Measurements from ENCODE around the gene ARHGAP26.

ARHGAP26 gene, protein sequence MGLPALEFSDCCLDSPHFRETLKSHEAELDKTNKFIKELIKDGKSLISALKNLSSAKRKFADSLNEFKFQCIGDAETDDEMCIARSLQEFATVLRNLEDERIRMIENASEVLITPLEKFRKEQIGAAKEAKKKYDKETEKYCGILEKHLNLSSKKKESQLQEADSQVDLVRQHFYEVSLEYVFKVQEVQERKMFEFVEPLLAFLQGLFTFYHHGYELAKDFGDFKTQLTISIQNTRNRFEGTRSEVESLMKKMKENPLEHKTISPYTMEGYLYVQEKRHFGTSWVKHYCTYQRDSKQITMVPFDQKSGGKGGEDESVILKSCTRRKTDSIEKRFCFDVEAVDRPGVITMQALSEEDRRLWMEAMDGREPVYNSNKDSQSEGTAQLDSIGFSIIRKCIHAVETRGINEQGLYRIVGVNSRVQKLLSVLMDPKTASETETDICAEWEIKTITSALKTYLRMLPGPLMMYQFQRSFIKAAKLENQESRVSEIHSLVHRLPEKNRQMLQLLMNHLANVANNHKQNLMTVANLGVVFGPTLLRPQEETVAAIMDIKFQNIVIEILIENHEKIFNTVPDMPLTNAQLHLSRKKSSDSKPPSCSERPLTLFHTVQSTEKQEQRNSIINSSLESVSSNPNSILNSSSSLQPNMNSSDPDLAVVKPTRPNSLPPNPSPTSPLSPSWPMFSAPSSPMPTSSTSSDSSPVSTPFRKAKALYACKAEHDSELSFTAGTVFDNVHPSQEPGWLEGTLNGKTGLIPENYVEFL

DNA sequence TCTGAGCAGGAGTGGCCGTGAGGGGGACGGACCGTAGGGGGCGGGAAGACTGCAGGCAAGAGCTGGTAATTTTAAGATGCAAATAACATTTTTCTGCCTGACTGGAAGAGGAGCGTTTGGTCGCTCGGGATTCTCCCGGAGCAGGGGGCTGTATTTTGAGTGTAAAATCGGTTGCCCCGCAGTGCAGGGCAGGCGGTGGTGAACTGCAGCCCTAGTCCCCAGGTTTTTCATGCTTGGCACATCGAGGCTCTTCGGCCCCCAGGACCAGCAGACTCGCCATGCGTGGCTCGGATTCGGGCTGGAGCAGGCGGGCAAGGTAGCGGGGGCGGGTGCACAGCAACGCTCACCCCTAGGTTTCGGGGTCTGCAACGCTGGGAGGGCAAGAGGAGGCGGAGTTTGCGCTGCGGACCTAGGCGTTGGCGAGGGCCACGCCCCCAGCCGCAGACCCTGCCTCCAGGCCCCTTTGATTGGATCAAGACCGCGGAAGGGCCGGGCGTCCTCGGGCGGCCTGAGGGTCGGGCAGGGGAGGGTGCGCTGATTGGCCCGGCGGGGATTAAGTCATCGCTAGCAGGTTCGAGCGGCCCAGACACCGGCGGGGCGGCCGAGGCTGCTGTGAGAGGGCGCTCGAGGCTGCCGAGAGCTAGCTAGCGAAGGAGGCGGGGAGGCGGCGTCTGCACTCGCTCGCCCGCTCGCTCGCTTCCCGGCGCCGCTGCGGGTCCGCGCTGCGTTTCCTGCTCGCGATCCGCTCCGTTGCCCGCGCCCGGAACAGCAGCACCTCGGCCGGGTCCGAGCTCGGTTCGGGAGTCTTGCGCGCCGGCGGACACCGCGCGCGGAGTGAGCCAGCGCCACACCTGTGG is at the start of gene ARHGAP26:
Gene ARHGAP26 (plus strand): TSS at position 585 of the 857 bp plus-strand sequence. CDS start 385 bp downstream, outside the sequence.
- peak; percentile 85 to 87 for DNase-seq (ENCODE audit: low read depth in 2 of 2)

DNA sequence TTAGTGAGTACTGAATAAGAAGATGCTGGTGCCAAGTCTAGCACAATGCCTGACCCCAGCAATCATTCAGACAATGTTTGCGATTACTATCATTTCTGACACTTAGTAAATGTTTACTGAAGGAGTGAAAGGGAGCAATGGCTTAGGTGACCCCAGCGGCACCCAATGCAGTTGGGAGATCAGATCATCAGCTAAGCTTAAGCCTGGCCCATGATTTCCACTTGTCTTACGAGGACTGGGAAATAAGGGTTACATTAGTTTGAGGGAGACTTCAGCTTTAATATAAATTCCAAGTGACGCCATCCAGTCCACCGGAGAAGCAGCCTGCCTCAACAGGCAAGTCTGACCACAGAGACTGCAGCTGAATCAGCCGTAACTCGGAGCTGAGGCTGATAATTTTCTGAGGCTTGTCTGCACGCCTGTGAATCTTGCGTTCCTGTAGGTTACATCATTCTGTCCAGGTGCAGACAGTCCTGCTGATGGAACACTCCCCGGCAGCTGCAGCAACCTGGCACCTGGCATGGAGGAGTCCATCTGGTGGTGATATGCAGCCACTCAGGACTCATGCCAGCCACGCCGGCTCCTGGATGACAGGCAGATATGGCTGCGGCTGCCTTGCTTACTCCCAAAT is 49.4 kb upstream of the ARHGAP26 start:
- DNase-seq (ENCODE audit: low read depth in 2 of 2), result no peak

GRCh38 chr5:142722146-142722545 is 48.0 kb upstream of the ARHGAP26 start:
- no peak for DNase-seq (ENCODE audit: low read depth in 2 of 2)

DNA sequence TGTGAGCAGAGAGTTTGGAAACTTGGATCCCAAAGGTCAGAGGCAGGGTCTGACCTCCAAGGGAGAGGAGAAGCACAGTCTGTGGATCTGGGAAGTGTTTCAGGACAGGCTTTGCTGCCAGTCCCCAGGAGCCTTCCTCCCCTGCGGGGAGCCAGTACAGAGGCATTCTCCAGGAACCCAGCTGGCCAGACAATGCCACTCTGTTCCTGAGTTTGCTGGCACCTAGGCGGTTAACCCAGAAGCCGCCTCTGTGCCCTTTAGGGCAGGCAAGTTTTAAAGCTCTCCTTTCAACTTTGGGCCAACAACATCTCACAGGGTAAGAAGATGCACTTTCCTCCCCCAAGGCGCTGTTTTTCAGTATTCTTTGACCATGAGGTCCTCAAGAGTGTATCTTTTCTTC is 47.3 kb upstream of the ARHGAP26 start:
- DNase-seq (ENCODE audit: low read depth in 2 of 2), result no peak

DNA sequence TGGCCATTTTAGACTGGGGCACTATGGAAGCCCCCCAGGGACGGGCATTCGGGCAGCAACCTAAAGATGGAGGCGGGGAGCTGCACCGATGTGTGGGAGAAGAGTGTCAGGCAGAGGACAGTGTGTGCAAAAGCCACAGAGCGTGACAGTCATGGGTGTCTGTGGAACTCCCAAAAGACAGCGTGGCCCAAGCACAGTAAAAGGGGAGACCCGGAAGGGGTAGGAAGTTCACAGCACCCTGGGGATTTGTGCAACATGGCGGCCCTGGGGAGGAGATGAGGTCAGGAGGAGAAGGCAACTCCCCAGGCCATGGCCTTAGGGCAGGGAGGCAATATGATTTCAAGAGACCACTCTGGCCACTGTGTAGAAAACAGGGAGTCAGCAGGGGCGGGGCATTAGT is 45.4 kb upstream of the ARHGAP26 start:
- no peak for DNase-seq (ENCODE audit: low read depth in 2 of 2)

DNA sequence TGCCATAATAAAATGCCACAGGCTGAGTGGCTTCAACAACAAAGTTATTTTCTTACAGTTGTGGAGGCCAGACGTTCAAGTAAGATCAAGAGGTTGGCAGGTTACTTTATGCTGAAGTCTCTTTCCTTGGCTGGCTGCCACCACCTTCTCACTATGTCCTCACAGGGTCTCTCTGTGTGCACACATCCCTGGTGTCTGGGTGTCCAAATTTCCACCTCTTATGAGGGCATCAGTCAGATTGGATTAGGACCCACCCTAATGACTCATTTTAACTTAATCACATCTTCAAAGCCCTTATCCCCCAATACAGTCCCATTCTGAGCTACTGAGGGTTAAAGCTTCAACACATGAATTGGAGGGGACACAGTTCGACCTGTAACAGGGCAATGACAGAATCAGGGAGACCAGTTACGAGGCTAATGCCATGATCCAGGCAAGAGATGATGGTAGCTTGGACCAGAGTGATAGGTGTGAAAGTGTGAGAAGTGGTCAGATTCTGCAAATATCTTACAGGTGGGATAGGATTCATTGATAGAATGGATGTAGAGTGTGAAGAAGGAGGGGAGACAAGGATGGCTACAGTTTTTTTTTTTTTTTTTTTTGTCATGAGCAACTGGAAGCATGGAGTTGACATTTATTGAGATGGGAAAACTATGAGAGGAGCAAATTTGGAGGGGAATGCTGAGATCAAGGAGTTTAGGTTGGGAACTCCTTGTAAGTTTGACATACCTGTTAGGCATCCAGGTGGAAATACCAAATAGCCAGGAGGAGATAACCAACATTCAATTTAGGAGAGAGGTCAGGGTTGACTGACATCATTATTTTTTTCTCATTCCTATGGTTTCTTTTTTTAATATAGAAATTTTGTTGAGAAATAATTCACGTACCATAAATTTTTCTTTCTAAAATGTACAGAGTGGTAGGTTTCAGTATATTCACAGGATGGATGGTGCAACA is 44.7 kb upstream of the ARHGAP26 start:
- DNase-seq (ENCODE audit: low read depth in 2 of 2), result no peak

- no peak for DNase-seq (ENCODE audit: low read depth in 2 of 2)
These were observed 43.9 kb upstream of the ARHGAP26 start for GRCh38 chr5:142726188-142726731.

DNA sequence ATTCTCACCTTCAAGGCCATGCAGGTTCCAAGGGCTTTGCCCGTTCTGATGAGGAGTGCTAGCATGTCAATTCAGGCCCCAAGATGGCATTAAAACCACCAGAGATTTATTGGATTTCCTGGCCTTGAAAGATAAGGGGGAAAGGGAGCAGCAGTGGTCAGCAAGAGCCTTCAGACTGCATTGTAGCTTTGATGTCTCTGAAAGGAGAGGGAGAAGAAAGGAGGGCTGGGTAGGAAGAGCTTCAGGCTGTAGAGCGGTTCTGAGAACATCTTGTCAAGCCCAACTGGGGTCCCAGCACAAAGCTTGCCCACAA is 42.5 kb upstream of the ARHGAP26 start:
- no peak for DNase-seq (ENCODE audit: low read depth in 2 of 2)

GRCh38 chr5:142735323-142736246 is 34.6 kb upstream of the ARHGAP26 start:
- DNase-seq (ENCODE audit: low read depth in 2 of 2), result no peak

DNA sequence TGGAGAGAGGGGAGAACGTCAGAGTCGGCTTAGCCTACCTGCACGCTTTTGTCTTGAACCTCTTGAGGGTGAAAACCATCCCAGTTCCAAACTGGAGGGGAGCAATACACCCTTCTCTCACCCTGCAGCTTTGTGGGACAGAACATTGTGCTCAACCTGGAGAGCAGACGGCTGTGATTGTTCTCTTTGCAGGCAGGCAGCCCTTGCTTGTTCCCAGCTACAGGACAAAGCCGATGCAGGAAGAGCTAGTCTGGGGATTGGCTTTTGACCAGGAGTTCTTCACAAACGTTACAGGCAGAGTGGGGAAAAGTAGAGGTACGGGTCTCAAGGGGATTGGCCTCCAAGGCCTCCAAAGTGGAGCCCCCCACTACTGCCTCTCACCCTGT is 33.9 kb upstream of the ARHGAP26 start:
- DNase-seq (ENCODE audit: low read depth in 2 of 2), result no peak

DNA sequence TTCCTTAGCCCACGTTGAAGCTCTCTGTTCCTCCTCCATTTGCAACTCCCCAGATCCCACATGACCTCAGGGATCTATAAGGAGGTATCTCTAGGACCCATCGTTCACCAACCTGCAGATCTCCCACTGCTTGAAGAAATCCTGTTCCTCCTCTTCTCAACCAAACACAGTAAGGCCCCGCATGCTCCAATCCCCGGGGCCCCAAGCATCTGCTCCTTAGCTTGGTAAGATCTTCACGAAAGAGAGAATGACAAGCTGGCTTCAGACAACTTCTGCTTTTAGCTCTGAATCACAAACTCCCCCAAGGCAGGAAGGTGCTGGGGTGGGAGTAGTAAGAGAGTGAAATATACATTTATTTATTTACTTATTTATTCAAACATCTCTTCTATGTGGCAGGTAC is 33.0 kb upstream of the ARHGAP26 start:
- no peak for DNase-seq (ENCODE audit: low read depth in 2 of 2)

- no peak for DNase-seq (ENCODE audit: low read depth in 2 of 2)
These were observed 29.5 kb upstream of the ARHGAP26 start for GRCh38 chr5:142740474-142741242.

DNA sequence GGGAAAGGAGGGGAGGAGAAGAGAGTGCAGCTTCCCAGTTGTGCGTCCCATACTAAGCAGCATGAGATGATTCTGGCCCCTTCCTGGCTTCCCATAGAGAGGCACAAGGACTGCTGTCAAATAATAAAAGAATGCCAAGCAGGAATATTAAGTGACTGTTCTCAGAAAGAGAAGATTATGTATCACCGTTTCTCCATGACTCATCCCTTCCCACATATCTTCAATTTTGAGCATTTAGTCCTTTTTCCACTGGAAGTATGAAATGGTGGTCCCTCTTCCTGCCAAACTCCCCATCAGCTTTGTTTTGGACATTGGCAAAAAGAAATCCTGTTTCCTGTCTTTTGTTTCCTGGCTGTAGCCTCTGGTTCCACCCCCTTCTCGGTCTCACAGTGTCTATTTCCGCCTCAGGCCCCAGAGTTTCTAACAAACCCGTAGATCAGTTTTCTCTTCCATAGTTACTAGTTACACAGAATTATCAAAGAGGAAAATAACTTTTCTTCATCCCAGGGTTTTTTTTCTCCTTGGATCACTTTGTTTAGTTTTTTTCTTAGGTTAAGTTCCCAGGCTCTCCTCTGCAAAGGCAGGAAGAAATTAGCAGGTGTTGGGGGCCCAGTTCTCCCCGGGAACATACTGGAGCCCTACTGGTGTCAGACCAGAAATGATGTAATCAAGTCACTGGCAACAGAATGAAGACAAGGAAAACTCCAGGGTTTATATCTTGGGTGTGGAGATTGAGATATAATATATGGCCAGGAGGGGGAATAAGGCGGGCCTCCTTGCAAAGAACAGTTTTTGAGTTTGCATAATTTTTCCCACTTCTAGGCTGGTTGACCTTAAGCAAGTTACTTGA is 26.4 kb upstream of the ARHGAP26 start:
- DNase-seq (ENCODE audit: low read depth in 2 of 2), result no peak

DNA sequence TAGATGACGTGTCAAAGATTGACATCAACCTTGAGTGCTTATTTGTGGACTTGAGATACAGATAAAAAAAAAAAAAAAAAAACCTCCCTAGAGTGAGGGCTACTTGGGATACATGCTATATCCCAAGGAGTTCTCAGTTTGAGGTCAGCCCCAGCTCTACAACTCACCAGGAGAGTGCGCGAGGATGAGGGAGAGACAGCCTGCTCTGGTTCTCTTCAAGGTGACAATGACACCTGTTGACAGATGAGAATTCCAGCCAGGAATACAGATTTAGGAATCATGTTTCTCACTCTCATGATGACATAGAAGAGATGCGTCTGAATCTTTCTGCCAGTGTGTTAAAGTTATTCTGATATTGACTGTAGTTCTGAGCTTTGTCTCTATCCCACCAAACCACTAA is 24.9 kb upstream of the ARHGAP26 start:
- DNase-seq (ENCODE audit: low read depth in 2 of 2), result no peak

DNA sequence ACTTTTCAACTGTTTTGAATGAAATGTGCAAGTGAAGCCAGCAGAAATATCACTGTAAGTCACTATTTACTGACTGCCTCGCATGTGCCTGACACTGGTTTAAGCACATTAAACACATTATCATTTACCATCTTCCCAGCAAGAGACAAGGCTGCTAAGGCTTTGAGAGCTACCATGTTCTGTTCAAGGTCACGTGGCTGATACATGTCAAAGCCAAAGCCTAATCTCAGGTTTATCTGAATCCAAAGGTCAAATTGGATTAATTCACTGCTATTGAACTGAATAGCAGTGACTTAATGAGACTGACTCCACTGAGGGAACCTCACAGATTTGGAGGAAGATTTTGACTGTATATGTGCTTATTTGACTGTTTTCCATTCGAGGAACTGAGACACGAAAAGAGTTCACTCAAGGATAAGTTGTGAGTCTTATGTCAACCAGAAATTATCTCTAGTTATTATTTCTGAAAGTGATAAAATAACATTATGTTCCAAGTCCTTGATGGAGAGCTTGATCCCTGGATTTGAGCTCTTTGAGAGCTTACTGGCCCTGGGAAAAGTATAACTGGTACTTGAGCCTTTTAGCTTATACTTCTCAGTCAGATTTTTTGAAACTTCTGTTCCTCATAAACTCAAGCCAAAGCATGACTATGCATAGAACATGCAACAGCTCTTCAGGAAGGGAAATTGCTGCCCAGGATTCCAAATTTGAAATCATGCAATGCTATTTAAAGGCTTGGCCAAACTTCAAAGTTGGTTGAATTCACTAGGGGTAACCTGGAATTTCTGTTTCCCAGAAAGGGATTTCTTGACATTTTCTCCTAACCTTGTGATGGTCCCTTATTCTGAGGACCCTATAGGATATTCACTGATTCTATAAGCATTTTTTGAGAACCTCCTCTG is 23.4 kb upstream of the ARHGAP26 start:
- DNase-seq (ENCODE audit: low read depth in 2 of 2), result no peak

DNA sequence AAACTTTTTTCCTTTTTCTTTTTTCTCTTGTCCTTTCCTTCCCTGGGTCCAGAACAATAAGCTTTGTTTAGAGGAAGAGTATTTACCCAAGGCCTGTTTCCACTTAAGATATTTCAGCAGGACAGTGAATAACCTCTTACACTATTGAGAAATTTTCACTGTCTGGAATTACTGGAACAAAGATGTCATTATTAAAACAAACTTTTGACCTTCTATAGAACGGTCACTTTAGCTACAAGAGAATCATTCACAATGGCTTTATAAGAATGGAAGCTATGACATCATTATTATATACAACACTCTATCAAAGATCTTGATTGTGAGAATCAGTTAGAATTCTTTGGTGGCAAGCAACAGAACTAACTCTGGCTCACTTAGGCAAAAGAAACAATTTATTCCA is 22.0 kb upstream of the ARHGAP26 start:
- DNase-seq (ENCODE audit: low read depth in 2 of 2), result no peak

Measured in activated CD4-positive, alpha-beta T cell treated with anti-CD3 and anti-CD28 coated beads for 24 hours (primary cell).